OCI-LY7 (cell line): ENCODE measurements around the gene PNO1. TPM values are rescaled to one million over a fixed set of nuclear protein-coding genes. Genes with fewer than 3 reads are reported as not detected.

ENCODE experiments used
- BruUV-seq: library from RNA; stranded (reverse); fragments of 400-500 nt; replicated peaks from 2 replicates; lab custom pipeline; 2021; lab: Mats Ljungman, UMichigan
- CTCF ChIA-PET: fragments of 300-600 bp; sonication (Branson Sonifier 250); formaldehyde crosslinking; loops from one replicate; lab custom pipeline; 2022; ENCODE audit warnings: antibody characterized with exemption; ENCODE audit not compliant: unreplicated experiment; lab: Charles Lee
- POLR2A ChIA-PET: fragments of 300-600 bp; sonication (Branson Sonifier 250); formaldehyde crosslinking; loops from one replicate; lab custom pipeline; 2022; ENCODE audit warnings: antibody characterized with exemption; lab: Charles Lee
- DNase-seq: peaks from one replicate; pipeline ENCODE4 v3.0.0-alpha.2; 2015; ENCODE audit warnings: low spot score
- H2AFZ ChIP-seq: fragments of 200-600 bp; sonication (generic), shearing (Covaris generic); 2 replicates; pipeline ENCODE4 v1.6.1; 2014; ENCODE audit warnings: mild to moderate bottlenecking, antibody characterized with exemption, low read length, moderate library complexity
- H3K27ac ChIP-seq: fragments of 200-600 bp; sonication (generic); 2 replicates; pipeline ENCODE4 v1.5.1; 2014; ENCODE audit warnings: mixed run types, low read depth, mild to moderate bottlenecking, moderate library complexity, low read length, inconsistent platforms; ENCODE audit not compliant: poor library complexity, severe bottlenecking
- H3K36me3 ChIP-seq: fragments of 200-600 bp; sonication (generic); 2 replicates; pipeline ENCODE4 v1.6.1; 2014; ENCODE audit warnings: mild to moderate bottlenecking, antibody characterized with exemption, low read length, moderate library complexity, mixed read lengths; ENCODE audit not compliant: insufficient read depth
- H3K4me1 ChIP-seq: fragments of 200-600 bp; sonication (generic); 2 replicates; pipeline ENCODE4 v1.5.1; 2014; ENCODE audit warnings: mild to moderate bottlenecking, low read length; ENCODE audit not compliant: insufficient read depth, poor library complexity, severe bottlenecking
- H3K4me2 ChIP-seq: fragments of 200-600 bp; sonication (generic); 2 replicates; pipeline ENCODE4 v1.6.1; 2014; ENCODE audit warnings: mild to moderate bottlenecking, low read length
- H3K4me3 ChIP-seq: fragments of 200-600 bp; sonication (generic); 2 replicates; pipeline ENCODE4 v1.5.1; 2014; ENCODE audit warnings: mild to moderate bottlenecking, low read depth, low read length; ENCODE audit not compliant: poor library complexity, severe bottlenecking
- H3K79me2 ChIP-seq: fragments of 200-600 bp; sonication (generic); 2 replicates; pipeline ENCODE4 v1.6.1; 2016; ENCODE audit warnings: low read depth, mild to moderate bottlenecking, low read length, moderate library complexity, mixed read lengths; ENCODE audit not compliant: insufficient read depth
- H3K9me2 ChIP-seq: fragments of 200-600 bp; sonication (generic); 2 replicates; pipeline ENCODE4 v1.6.1; 2016; ENCODE audit warnings: mild to moderate bottlenecking, low read length, mixed read lengths; ENCODE audit not compliant: insufficient read depth
- H3K9me3 ChIP-seq: fragments of 200-600 bp; sonication (generic); 2 replicates; pipeline ENCODE4 v1.6.1; 2014; ENCODE audit warnings: mild to moderate bottlenecking, mixed run types, low read length, mixed read lengths
- H4K20me1 ChIP-seq: fragments of 200-600 bp; sonication (generic); 2 replicates; pipeline ENCODE4 v1.6.1; 2014; ENCODE audit warnings: mild to moderate bottlenecking, antibody characterized with exemption, low read length, moderate library complexity, mixed read lengths; ENCODE audit not compliant: insufficient read depth
- EZH2phosphoT487 ChIP-seq: fragments of 200-600 bp; sonication (generic); IDR thresholded peaks from 2 replicates; pipeline ENCODE4 v1.6.1; 2018; ENCODE audit warnings: low read depth, borderline replicate concordance, mild to moderate bottlenecking, mixed run types, antibody characterized with exemption, low read length, moderate library complexity, mixed read lengths
- intact Hi-C: fragments of 100-400 bp; cut with micrococcal nuclease; formaldehyde crosslinking; loops from one replicate; pipeline ENCODE4 v1.10.0; 2022; ENCODE audit not compliant: unreplicated experiment
- total RNA-seq, 2 experiments: library from RNA; depleted of rRNA in 1 of 2; stranded (reverse); fragments of >200 nt in 1 of 2; shearing (Covaris generic) in 1 of 2; gene quantifications; 2 replicates each; pipeline ENCODE4 v1.2.3, GENCODE V29; 2014 to 2022
- TF ChIP-seq, protein P1 (sequence below): fragments of 200-600 bp; sonication (generic); conservative IDR thresholded peaks from 2 replicates; pipeline ENCODE4 v1.5.1; 2014; ENCODE audit warnings: mild to moderate bottlenecking, antibody characterized with exemption, low read length, moderate library complexity, mixed read lengths

PNO1 gene
- total RNA-seq, 2 experiments from 2014 or later, result 18.6 to 22.5 TPM

DNA sequence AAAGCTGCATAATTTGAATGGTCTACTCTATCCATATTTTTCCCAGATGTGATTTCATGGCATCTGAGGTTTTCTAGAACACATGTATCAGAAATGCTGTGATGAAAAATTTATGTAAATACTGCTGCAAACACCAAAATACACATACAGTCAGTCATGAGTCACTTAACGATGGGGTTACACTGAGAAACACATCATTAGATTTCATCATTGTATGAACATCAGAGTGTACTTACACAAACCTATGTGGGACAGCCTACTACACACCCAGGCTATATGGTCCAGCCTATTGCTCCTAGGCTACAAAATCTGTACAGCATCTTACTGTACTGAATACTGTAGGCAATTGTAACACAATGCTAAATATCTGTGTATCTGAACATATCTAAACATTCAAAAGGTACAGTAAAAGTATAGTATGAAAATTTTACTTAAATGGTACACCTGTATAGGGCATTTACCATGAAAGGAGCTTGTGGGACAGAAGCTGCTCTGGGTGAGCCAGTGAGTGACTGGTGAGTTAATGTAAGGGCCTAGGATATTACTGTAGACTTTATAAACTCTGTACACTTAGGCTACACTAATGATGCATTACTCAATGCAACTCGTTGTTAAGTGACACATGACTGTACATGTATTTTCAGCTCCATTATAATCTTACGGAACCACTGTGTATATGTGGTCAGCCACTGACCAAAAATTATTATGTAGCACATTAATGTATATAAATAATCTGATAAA is 33.5 kb downstream of the PNO1 start:
- POLR2A ChIA-PET, result interaction anchor here (0.6 to 0.8 kb wide), 2 partner anchors 12 to 26 kb away, joined by 3 to 4 read pairs; no protein-coding TSS in a partner anchor
- Histone ChIP-seq H3K4me2 (no peak overlapping the region), H3K9me3 (no peaks in the 10 kb centered on the region), H3K4me3 (no peak overlapping the region), H3K79me2 (peaks cover 98% of the 10 kb centered on the region), H4K20me1 (peaks cover 40% of the 10 kb centered on the region), H3K4me1 (peaks cover 11% of the 10 kb centered on the region), H3K36me3 (peaks cover 21% of the 10 kb centered on the region; the same call in 1 of the 2 replicates), H3K27ac (no peak overlapping the region), H2AFZ (no peak overlapping the region), H3K9me2 (no peaks in the 10 kb centered on the region)
- TF ChIP-seq EZH2phosphoT487, result no peak
- TF ChIP-seq, protein P1, sequence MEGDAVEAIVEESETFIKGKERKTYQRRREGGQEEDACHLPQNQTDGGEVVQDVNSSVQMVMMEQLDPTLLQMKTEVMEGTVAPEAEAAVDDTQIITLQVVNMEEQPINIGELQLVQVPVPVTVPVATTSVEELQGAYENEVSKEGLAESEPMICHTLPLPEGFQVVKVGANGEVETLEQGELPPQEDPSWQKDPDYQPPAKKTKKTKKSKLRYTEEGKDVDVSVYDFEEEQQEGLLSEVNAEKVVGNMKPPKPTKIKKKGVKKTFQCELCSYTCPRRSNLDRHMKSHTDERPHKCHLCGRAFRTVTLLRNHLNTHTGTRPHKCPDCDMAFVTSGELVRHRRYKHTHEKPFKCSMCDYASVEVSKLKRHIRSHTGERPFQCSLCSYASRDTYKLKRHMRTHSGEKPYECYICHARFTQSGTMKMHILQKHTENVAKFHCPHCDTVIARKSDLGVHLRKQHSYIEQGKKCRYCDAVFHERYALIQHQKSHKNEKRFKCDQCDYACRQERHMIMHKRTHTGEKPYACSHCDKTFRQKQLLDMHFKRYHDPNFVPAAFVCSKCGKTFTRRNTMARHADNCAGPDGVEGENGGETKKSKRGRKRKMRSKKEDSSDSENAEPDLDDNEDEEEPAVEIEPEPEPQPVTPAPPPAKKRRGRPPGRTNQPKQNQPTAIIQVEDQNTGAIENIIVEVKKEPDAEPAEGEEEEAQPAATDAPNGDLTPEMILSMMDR, result no peak
- DNase-seq, result no peak
- CTCF ChIA-PET, result no interaction called here
- BruUV-seq, result no TSS peak
- intact Hi-C loops, result no loop called here

DNA sequence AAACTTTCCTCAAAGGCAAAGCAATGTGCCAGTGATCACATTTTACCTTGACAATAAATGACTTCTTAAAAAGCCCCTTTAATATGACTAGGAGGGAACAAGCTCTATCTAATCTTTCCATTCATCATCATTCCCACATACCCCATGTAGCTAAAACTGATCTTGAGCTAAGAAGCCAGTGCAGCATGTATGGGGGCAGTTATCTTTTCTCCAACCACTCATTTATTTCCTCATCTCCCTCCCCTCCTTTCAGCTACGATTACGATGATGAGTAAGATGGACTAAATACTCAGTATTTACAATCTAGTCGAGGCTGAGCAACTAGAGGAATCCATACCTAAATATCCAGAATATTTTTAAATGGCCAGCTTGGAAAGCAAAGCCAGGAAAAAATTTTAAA is 35.5 kb downstream of the PNO1 start:
- TF ChIP-seq, protein P1, result no peak
- no peak for TF ChIP-seq EZH2phosphoT487
- Histone ChIP-seq H3K36me3 (peaks cover 14% of the 10 kb centered on the region; the same call in 1 of the 2 replicates), H3K79me2 (peaks cover 100% of the 10 kb centered on the region), H4K20me1 (peaks cover 48% of the 10 kb centered on the region), H3K4me2 (no peak overlapping the region), H3K9me2 (no peaks in the 10 kb centered on the region), H3K4me1 (peaks cover 16% of the 10 kb centered on the region), H2AFZ (no peak overlapping the region), H3K4me3 (no peak overlapping the region), H3K9me3 (no peaks in the 10 kb centered on the region), H3K27ac (no peak overlapping the region)
- intact Hi-C loops, result no loop called here
- DNase-seq, result no peak
- CTCF ChIA-PET, result no interaction called here
- POLR2A ChIA-PET, result interaction anchor here (0.9 to 1.2 kb wide), 4 partner anchors 9 to 13 kb away, joined by 3 to 8 read pairs (median 4); no protein-coding TSS in a partner anchor
- no TSS peak for BruUV-seq
